Stimulated activated CD4-positive, alpha-beta T cell treated with anti-CD3 and anti-CD28 coated beads, Interleukin-1b, Interleukin-23, amount 100 ng/mL, for 48 hours (primary cell): Measurements from ENCODE around the gene EFHC1.
"Not testable (repeated sequence)": the region's sequence is repeated elsewhere in the genome, so short reads cannot be mapped to it uniquely, and the experiment has no call there.

ENCODE experiments used
- DNase-seq: peaks from one replicate; pipeline ENCODE4 v3.0.0-alpha.2; 2020

EFHC1 gene, protein sequence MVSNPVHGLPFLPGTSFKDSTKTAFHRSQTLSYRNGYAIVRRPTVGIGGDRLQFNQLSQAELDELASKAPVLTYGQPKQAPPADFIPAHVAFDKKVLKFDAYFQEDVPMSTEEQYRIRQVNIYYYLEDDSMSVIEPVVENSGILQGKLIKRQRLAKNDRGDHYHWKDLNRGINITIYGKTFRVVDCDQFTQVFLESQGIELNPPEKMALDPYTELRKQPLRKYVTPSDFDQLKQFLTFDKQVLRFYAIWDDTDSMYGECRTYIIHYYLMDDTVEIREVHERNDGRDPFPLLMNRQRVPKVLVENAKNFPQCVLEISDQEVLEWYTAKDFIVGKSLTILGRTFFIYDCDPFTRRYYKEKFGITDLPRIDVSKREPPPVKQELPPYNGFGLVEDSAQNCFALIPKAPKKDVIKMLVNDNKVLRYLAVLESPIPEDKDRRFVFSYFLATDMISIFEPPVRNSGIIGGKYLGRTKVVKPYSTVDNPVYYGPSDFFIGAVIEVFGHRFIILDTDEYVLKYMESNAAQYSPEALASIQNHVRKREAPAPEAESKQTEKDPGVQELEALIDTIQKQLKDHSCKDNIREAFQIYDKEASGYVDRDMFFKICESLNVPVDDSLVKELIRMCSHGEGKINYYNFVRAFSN

DNA sequence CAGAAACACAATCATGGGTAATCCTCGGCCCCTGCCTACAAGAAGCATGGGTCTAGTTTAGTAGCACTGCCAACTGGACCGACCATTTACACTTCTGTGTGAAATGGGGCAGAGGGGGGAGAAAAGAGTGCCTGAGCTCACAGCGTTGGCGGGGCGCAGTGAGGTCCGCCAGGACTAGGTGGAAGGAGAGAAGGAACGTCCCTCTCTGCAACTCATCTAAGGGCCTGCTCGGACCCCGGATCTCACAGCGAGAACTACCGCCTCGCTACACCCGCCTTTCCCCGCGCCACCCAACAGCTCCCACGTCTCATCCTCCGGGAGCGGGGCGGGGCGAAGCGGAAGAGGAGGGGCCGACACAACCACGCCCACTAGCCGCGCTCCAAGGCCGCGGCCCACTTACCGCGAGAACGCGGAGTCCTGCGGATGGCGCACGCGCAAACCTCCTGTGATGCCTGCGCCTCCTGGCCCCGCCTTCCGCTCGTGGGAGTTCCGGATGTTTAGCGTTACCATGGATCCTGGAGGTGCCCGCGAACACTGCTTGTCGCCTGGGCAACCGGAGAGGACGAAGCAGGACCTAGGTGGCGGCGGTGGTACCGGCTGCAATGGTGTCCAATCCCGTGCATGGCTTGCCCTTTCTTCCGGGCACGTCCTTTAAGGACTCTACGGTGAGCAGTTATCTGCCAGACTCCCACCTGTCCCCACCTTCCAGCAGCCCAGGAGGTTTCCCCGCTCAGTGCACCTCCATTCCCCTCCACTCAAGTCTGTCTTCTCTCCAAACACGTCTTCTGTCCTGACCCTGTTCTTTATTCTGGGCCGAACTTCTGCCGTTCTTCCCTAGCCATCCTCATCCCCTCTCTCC is at the start of gene EFHC1:
Gene EFHC1, plus strand, starts transcription at position 534 of the 859 bp plus-strand sequence. Its CDS starts 69 bp downstream, at position 603.
- peak; percentile 98 for DNase-seq

DNA sequence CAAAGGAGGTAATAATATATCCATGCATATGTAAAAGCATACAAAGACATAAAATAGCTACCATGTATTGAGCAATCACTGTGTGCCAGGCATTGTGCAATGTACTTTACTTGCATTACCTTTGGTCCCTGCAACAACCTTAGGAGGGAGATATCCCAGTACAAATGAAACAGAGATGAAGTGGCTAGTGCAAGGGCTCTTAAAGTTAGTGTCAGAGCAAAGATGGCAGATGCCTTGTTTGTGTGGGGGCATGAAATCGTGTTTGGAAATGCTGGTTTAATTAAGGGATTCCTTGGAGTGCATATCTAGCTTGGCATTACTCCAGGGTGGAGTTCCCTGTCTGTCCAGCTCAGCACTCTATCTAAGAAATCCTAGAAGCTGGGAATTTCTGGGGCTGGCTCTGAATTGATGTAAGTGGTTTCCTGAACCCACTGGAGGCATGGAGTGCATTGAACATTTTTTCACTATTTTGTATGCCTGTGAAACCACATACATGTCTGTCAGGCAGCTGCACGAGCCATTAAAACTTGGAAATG is 48.4 kb upstream of the EFHC1 start:
- DNase-seq: no peak

DNA sequence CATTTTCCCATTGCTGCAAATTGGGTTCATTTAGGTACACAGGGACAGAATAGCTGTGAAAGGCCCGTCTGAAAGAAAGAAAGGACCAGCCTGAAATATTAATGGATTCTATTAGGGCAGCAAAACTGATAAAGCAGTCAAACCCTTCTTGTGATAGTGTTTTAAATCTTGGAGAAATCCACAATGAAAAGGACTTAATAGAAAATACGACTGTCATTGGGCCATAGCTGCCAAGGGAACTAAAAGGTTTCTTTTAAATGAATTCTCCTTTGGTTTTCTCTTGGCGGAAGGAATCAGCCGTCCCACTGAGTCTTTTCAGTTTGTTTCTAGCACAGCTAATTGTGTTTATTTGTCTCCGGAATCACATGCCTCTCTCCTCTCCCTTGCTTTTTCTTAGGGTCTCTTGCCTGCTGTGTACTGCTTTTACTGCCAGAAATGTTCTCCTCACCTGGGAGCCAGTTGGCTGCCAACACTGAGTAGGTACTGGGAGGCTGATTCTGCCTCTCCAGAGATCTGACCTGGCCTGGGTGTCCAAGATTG is 46.9 kb upstream of the EFHC1 start:
- no peak for DNase-seq

DNA sequence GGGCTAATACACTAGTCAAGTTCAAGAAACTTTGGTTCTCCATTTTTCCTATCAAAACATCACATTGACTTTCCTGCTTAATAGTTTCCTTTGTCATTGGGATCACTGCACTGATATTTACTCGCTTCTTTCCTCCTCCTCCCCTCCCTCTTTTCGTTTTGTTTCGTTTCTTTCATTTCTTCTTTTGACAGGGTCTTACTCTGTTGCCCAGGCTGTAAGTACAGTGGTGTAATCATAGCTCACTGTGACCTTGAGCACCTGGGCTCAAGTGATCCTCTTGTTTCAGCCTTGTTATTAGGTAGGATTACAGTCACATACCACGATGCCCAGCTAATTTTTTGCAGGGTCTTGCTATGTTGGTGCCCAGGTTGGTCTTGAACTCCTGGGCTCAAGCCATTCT is 45.9 kb upstream of the EFHC1 start:
- DNase-seq: no peak

DNA sequence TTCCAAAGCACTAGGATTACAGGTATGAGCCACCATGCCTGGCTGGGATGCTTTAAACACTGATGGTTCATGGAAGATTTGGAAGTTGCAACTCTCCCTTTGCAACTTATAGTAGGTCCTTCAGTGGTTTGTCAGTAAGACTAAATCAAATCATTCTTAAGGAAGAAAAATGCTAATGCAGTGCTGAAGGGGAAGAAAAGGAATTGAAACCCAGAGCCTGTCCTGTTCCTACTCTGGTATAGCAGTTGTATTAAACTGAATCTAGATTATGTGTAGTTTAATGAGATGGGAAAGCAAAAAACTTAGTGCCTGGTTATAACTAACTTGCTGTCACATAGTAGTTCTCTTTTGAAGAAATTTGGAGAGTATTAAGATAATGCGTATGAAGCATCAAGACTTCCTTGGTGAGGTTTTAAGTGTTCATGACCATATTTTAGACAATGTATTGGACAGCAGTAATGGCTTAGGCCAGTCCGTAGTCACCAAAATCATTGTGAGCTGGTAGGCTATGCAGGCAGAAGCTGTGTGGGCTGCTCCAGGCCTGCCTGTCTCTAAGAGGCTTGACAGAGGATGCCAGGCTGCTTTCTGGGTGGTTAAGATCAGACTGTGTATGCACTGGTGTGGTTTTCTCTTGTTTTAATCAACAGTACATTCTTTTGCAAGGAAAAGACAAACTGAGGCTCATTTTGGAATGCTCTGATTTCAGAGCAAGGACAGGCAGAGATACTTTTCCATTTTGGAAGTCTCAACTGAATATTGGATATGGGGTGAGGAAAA is 44.2 kb upstream of the EFHC1 start:
- DNase-seq: no peak

DNA sequence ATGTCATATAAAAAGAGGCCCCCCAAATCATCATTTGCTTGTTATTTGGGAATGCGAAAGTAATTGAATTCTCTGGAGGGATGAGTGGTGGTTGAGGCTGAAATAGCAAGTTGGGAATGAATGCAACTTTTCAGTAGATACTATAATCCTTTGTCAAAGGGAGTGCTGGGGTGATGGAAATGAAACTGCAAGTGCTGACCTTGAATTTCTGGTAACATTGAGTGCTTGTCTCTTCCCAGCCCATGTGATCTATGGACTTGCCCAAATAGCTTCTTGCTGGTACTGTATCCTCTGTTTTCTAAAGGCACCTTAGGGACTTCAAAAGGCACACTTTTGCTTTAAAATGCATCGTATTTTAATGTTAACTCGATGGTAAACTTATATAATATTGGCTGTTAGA is 43.4 kb upstream of the EFHC1 start:
- DNase-seq: no peak

DNA sequence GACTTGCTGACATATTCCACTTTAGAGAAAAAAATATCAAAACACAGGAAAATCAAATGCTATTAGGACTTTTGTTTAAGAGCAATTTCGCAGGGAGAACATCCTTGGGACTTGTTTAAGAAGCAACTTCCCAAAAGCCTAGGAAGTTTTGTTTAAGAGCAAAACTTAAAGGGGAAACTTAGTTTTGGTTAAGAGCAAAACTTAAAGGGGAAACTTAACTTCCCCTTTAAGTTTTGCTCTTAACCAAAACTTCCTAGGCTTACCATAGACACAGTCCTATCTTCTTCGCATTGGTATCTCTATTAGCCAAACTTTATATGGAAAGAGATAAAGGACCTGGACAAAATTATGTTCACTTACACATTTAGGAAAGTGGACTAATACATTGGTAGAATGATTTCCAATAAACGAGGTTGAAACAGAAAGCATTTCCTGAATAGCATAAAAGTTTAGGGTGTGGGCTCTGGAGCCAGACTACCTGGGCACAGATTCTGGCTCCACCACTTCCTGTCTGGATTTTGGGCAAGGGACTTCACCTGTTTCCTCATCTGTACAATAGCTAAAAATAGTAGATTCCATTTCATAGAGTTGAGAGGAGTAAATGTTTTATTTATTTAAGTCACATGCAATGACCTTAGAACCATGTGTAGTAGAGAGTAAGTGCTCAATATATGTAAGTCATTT is 42.5 kb upstream of the EFHC1 start:
- no peak for DNase-seq

DNA sequence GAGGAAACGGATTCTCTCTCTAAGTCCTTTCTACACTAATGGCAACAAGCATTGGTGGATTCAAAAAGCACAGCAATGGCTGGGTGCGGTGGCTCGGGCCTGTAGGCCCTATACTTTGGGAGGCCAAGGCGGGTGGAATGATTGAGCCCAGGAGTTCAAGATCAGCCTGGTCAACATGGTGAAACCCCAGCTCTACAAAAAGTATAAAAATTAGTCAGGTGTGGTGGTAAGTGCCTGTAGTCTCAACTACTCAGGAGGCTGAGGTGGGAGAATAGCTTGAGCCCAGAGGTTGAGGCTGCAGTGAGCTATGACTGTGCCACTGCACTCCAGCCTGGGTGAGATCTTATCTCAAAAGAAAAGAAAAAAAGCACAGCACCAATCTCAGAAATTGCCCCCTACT is 38.9 kb upstream of the EFHC1 start:
- DNase-seq: peak; percentile 9

DNA sequence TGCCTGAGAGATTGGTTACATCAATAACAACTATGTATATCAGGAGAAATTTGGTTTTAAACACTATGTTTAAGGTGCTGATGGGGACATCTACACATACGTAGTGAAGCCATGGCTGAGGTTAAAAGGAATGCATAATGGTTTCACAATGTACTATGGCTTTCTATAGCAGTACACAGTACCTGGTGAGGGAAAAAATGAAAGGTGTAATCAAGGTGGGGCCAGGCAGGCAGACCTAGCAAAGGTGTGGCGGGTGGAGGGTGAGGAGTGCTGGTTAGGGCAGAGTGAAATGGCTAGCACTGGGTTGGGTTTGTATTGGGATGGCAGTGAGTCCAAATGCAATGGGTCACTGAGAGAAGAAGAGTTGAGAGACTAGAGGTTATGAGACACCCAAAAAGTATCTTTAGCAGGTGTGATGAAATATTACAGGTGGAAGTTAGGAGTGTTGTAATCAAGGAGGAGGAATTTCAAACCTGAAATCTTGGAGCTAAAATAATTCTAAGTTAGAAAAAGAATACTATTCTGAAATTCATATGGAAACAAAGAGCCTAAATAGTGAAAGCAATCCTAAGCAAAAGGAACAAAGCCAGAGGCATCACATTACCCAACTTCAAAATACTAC is 35.9 kb upstream of the EFHC1 start:
- no peak for DNase-seq

DNA sequence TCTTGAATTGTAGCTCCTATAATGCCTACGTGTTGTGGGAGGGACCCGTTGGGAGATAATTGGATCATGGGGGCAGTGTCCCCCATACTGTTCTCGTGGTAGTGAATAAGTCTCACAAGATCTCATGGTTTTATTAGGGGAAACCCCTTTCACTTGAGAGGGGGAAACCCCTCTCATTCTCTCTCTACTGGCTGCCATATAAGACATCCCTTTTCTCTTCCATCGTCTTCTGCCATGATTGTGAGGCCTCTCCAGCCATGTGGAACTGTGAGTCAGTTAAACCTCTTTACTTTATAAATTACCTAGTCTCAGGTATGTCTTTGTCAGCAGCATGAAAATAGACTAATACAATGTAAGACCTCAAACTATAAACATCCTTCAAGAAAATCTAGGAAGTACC is 35.1 kb upstream of the EFHC1 start:
- no peak for DNase-seq

DNA sequence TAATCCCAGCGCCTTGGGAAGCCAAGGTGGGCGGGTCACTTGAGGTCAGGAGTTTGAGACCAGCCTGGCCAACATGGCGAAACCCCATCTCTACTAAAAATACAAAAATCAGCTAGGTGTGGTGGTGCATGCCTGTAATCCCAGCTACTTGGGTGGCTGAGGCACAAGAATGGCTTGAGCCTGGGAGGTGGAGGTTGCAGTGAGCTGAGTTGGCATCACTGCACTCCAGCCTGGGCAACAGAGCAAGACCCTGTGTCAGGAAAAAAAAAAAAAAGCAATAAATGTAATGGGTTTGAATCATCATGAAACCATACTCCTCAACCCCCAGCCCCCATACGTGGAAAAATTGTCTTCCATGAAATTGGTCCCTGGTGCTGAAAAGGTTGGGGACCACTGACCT is 32.0 kb upstream of the EFHC1 start:
- DNase-seq: not testable (repeated sequence)

DNA sequence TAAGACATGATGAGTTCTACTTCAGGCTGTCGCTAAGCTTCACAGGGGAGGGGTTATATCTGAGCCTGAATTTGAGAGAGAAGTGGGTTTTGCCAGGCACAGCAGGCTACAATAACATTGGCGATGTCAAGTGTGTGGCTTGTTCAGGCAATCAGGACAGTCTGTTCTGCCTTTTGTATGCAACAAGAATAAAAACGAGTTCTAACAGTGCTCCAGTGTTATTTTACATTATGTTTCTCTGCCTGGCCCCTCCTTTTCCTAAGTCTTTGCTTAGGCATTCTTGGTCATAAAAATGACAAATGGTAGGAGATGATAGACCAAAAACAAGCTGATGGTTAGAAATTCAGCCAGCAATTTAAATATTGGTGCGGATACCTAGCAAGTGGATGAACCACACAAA is 31.4 kb upstream of the EFHC1 start:
- no peak for DNase-seq

DNA sequence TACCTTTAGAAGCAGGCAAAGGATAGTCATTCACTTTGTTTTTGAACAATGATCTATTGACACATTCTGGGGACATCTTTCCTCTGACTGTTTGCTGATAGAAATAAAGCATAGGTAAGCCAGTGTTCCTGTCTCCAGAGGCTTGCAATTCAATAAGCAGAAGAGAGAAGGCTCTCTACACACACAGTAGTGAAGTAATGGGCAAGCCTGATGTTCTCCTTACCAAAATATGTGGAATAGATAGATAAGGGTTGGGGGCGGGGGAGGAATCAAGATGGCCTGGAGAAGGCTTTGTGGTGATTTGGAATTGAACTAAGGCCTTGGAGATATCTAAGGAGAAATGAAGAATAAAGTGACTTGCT is 30.9 kb upstream of the EFHC1 start:
- no peak for DNase-seq

DNA sequence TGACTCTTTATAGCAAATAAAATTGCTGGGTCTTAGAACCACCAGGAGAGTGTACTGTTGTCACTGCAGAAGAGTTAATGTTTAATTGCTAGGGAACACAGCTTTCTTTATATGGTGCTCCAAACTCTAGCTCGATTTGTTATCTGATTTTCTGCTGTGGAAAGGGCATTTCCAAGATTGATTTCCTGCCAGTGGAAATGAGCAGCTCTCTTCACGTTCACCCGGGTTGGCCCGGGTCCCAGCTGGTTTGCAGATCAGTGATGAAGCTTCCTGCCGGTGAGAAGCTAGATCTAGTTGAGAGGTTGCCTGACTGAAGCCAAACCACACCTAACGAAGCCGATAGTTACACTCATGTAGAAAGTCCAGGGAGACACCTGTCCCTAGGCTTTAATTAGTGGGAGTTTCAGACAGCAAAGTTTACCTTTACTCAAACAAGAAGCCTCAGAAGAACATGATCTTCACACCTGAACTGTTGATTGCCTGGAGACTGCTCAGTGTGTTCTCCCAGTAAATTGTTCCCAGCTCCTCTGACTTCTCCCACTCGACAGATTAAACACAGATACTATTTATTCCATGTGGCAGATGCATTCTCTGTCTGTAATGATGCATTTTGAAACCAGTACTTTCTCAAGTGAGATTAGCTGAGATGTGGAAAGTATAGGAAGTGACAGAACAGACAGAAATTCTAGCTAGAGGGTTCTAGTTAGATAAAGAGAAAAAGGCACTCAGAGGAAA is 30.3 kb upstream of the EFHC1 start:
- DNase-seq: peak; percentile 60

DNA sequence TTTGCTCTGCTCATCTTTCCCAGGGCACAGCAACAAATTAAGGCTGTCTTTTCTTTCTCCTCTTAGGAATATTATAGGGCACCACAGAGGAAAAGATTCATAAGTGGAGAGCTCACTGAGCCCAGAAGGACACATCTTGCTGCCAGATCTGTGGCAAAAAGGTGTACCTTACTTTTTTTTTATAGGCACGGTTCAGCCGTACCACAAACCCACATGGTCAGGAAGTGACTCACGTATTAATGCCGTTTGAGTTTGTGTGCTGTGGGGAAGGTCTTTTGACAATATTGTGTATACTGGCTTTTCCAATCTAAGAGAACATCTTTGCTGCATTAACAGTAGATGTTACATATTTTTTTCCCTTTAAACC is 29.8 kb upstream of the EFHC1 start:
- peak; percentile 32 for DNase-seq

DNA sequence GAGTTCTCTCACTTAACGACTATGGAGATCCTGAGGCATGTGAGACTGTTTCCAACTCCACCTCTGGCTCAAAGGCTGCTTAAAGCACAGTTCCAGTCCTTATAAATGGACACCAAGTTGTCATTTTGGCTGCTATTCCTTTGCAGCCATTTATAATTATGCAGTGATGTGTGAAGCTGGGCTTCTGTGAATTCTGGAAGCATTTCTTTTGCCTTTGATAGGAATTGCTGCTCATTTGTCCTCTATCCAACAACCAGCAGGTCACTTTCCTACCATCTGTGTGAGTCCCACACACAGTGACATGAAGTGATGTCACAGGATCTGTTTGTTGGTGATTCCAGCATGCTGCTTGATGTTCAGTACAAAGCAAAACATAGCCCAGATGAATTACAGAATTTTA is 28.5 kb upstream of the EFHC1 start:
- no peak for DNase-seq

DNA sequence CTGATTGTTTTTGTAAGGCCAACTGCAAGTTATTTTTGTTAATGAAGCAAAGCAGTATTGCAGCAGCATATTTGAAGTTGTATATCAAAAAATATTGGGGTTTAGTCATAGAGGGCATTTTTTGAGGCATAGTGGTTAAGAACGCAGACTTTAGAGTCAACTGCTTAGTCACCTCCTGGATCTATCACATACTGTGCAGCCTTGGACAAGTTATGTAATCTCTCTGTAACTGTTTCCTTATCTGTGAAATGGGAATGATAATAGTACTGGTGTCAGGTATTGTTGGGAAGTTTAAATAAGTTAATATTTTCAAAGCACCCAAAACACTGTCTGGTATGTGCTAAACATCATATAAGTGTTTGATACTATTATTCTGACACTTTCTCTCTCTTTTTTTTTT is 27.2 kb upstream of the EFHC1 start:
- no peak for DNase-seq

DNA sequence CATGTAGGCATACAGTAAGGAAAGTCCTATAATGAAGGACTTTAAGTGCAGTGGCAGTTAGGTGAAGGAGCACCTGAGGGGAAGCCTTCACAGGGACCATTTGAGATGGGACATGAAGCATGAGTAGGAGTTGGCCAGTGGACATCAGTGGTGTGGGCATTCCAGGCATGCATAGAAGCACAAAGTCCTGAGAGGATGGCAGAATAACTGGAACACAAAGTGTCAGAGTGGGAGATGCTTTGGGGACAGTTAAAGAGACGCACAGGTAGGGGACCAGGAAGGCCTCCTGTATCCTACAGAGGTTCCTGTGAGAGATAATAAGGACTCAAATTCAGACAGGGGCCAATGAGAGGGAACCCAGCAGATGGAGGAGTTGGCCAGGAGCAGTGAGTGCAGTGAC is 26.4 kb upstream of the EFHC1 start:
- DNase-seq: no peak

DNA sequence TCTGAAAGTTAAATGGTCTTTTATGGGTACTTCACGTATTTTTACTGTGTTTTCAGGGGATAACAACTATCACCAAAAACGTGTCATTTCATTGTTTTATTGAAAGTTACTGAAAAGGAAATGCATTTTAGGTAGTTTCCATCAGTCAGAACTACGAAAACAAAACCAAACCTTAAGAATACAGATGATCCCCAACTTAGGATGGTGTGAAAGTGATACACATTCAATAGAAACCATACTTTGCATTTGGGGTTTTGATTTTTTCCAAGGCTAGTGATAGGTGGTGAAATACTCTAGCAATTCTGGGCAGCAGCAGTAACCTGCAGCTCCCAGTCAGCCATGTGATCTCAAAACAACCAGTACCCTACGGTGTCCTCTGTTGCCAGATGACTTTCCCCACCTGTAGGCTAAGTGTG is 25.9 kb upstream of the EFHC1 start:
- DNase-seq: peak; percentile 38

DNA sequence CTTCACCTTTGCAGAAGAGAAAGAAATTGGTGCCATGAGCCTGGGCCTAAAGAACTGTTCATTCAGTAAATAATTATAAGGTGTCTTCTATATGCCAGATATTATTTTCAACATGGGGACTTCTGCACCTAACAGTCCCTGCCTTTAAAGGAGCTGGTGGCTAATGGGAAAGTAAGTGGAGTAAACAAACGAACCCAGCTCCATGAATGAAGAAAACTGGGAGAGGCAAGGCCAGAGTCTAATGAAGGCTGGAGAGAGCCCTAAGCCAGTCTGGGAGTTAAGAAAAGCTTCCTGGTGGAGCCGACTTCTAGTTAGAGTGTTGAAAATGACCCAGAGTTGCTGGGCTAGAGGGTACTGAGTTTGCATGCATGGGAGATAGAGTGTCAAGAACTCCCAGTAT is 24.2 kb upstream of the EFHC1 start:
- DNase-seq: no peak
